Ovary (tissue), 3 donors: Measurements from ENCODE around the gene GOSR1.

ENCODE experiments used
- CTCF ChIP-seq, 3 donors: fragments of 450-650 bp in 2 of 3; fragments of 200-600 bp in 1 of 3; IDR thresholded peaks; one replicate each; pipeline versions ENCODE4 v1.5.1 to v1.8.0; 2016 to 2022; ENCODE audit warnings: antibody characterized with exemption in 3 of 3, mild to moderate bottlenecking in 1 of 3
- EP300 ChIP-seq: sonication (generic); formaldehyde crosslinking; IDR thresholded peaks from one replicate; pipeline ENCODE4 v1.6.1; 2017; ENCODE audit warnings: antibody characterized with exemption
- POLR2A ChIP-seq: fragments of 450-650 bp; IDR thresholded peaks from one replicate; pipeline ENCODE4 v1.6.1; 2017; ENCODE audit warnings: antibody characterized with exemption, mild to moderate bottlenecking, moderate library complexity
- donor health status: DM: no; HTN: no; CAD: no.

GRCh38 chr17:30558686-30559545 is 81.7 kb downstream of the GOSR1 start:
- TF ChIP-seq CTCF (IDR thresholded peaks at IDR 0.05) (no peak), POLR2A (no peak), EP300 (no peak)
